Adrenal gland (tissue), 5 donors: ENCODE data around the gene USP40.

Source experiments
- POLR2A ChIP-seq, 2 donors: fragments of 450-650 bp; IDR thresholded peaks; one replicate each; pipeline ENCODE4 v1.6.1; 2017; ENCODE audit warnings: antibody characterized with exemption in 2 of 2, mild to moderate bottlenecking in 2 of 2, moderate library complexity in 1 of 2
- TF ChIP-seq, protein P1 (sequence below), 6 experiments: fragments of 450-650 bp in 4 of 6; fragments of 200-600 bp in 2 of 6; sonication (generic) in 1 of 6; IDR thresholded peaks; 1 replicate in 5 of 6; 2 replicates in 1 of 6; pipeline versions ENCODE4 v1.5.1 to v1.8.0; 2016 to 2021; ENCODE audit warnings: antibody characterized with exemption in 6 of 6, mild to moderate bottlenecking in 2 of 6, moderate library complexity in 1 of 6
- donor health status: DM: no; HTN: no; CAD: no.

DNA sequence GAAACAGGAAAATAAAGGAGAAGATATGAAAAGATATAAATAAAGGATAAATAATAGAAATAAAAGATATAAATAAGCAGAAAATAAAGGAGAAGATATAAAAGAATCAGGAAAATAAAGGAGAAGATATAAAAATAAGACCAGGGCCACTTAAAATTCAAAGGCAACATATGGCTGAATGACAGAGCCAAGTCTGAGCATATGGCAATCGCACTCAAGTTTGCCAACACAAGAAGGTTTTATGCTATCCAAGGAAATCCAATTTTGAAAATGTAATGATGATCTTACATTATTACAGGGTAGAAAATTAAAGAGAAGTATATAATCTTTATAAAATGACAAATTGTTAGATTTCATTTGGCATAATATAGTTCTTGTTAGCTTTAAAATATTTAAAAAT lies 33.6 kb downstream of the USP40 start:
- TF ChIP-seq, protein P1, sequence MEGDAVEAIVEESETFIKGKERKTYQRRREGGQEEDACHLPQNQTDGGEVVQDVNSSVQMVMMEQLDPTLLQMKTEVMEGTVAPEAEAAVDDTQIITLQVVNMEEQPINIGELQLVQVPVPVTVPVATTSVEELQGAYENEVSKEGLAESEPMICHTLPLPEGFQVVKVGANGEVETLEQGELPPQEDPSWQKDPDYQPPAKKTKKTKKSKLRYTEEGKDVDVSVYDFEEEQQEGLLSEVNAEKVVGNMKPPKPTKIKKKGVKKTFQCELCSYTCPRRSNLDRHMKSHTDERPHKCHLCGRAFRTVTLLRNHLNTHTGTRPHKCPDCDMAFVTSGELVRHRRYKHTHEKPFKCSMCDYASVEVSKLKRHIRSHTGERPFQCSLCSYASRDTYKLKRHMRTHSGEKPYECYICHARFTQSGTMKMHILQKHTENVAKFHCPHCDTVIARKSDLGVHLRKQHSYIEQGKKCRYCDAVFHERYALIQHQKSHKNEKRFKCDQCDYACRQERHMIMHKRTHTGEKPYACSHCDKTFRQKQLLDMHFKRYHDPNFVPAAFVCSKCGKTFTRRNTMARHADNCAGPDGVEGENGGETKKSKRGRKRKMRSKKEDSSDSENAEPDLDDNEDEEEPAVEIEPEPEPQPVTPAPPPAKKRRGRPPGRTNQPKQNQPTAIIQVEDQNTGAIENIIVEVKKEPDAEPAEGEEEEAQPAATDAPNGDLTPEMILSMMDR (IDR thresholded peaks at IDR 0.05), result no peak
- TF ChIP-seq POLR2A (IDR thresholded peaks at IDR 0.05), result no peak
